SK-N-SH (cell line): ENCODE data around the gene FKBP8. TPM values are rescaled to one million over a fixed set of nuclear protein-coding genes. Genes with fewer than 3 reads are reported as not detected.

Experiments used
- CTCF ChIA-PET: fragments of 300-600, 350-600 bp; formaldehyde crosslinking; extraction: SDS; loops from one replicate; lab custom pipeline; 2021; lab: Yijun Ruan, JAX
- POLR2A ChIA-PET: fragments of 350-600 bp; sonication (Branson Sonifier 250); formaldehyde crosslinking; extraction: SDS; loops from one replicate; lab custom pipeline; 2020; ENCODE audit warnings: antibody characterized with exemption, inconsistent platforms; lab: Yijun Ruan, JAX
- DNase-seq: peaks from one replicate; pipeline ENCODE4 v3.0.0; 2012
- H2AFZ ChIP-seq: fragments of 200-600 bp; sonication (generic); 2 replicates; pipeline ENCODE4 v1.8.1; 2016; ENCODE audit warnings: antibody characterized with exemption, mild to moderate bottlenecking, low read depth
- H3F3A ChIP-seq: fragments of 200-600 bp; sonication (generic); replicated peaks from 2 replicates; pipeline ENCODE3; 2016; ENCODE audit warnings: antibody characterized with exemption, mild to moderate bottlenecking; ENCODE audit not compliant: insufficient read depth
- H3K27ac ChIP-seq, 2 experiments: fragments of 200-500 bp in 1 of 2; fragments of 200-600 bp in 1 of 2; sonication (Bioruptor generic) in 1 of 2; sonication (generic), shearing (Covaris generic) in 1 of 2; 2 replicates each; pipeline versions ENCODE4 v1.5.1 to v1.6.1; 2014 to 2016; ENCODE audit warnings: low read depth in 2 of 2, inconsistent platforms in 1 of 2, low read length in 1 of 2, mild to moderate bottlenecking in 1 of 2, mixed read lengths in 1 of 2
- H3K27me3 ChIP-seq: fragments of 200-600 bp; sonication (generic), shearing (Covaris generic); 2 replicates; pipeline ENCODE4 v1.6.1; 2016; ENCODE audit warnings: mixed run types; ENCODE audit not compliant: insufficient read depth
- H3K36me3 ChIP-seq, 2 experiments: fragments of 200-500 bp in 1 of 2; fragments of 200-600 bp in 1 of 2; sonication (Bioruptor generic) in 1 of 2; sonication (generic) in 1 of 2; replicated peaks in 1 of 2; 2 replicates each; pipeline versions ENCODE3 to v1.5.1; 2014 to 2016; ENCODE audit warnings: low read length in 1 of 2, mild to moderate bottlenecking in 1 of 2; ENCODE audit not compliant: insufficient read depth in 2 of 2, control insufficient read depth in 1 of 2
- H3K4me1 ChIP-seq, 2 experiments: fragments of 200-500 bp in 1 of 2; fragments of 200-600 bp in 1 of 2; sonication (Bioruptor generic) in 1 of 2; sonication (generic), shearing (Covaris generic) in 1 of 2; 2 replicates each; pipeline versions ENCODE4 v1.5.1 to v1.6.1; 2014 to 2016; ENCODE audit warnings: low read depth in 1 of 2, low read length in 1 of 2, mixed run types in 1 of 2; ENCODE audit not compliant: insufficient read depth in 2 of 2, control insufficient read depth in 1 of 2
- H3K4me2 ChIP-seq: fragments of 200-600 bp; sonication (generic), shearing (Covaris generic); 2 replicates; pipeline ENCODE4 v1.6.1; 2017; ENCODE audit warnings: mixed run types
- H3K4me3 ChIP-seq, 2 experiments: fragments of 200-500 bp in 1 of 2; fragments of 200-600 bp in 1 of 2; sonication (Bioruptor generic) in 1 of 2; sonication (generic), shearing (Covaris generic) in 1 of 2; 2 replicates each; pipeline versions ENCODE4 v1.5.1 to v1.8.1; 2014 to 2016; ENCODE audit warnings: low read depth in 2 of 2, inconsistent platforms in 1 of 2, low read length in 1 of 2, mild to moderate bottlenecking in 1 of 2, mixed read lengths in 1 of 2, moderate library complexity in 1 of 2
- H3K79me2 ChIP-seq: fragments of 200-600 bp; sonication (generic); 2 replicates; pipeline ENCODE4 v1.8.1; 2017; ENCODE audit warnings: mild to moderate bottlenecking; ENCODE audit not compliant: insufficient read depth
- H3K9ac ChIP-seq: fragments of 200-600 bp; sonication (generic); 2 replicates; pipeline ENCODE4 v1.6.1; 2017; ENCODE audit warnings: mixed run types
- H3K9me2 ChIP-seq: fragments of 200-600 bp; sonication (generic); 2 replicates; pipeline ENCODE4 v1.6.1; 2017; ENCODE audit warnings: mixed run types
- H3K9me3 ChIP-seq: fragments of 200-600 bp; sonication (generic); 2 replicates; pipeline ENCODE4 v1.6.1; 2017; ENCODE audit warnings: mixed run types, mild to moderate bottlenecking, moderate library complexity
- H4K20me1 ChIP-seq: fragments of 200-600 bp; sonication (generic); 2 replicates; pipeline ENCODE4 v1.6.1; 2017; ENCODE audit warnings: mild to moderate bottlenecking, mixed run types; ENCODE audit not compliant: insufficient read depth
- EP300 ChIP-seq, 2 experiments: IDR thresholded peaks; 2 replicates each; pipeline versions ENCODE4 v1.4.0 to v1.6.1; 2012; ENCODE audit warnings: borderline replicate concordance in 1 of 2, low read depth in 1 of 2, low read length in 1 of 2
- EZH2phosphoT487 ChIP-seq: fragments of 200-600 bp; sonication (generic); IDR thresholded peaks from 2 replicates; pipeline ENCODE4 v1.6.1; 2017; ENCODE audit warnings: low read depth, mixed run types, mild to moderate bottlenecking, antibody characterized with exemption, moderate library complexity, borderline replicate concordance
- FOSL2 ChIP-seq: IDR thresholded peaks from 2 replicates; pipeline ENCODE4 v1.4.0; 2012; ENCODE audit warnings: low read depth, mild to moderate bottlenecking, moderate library complexity, borderline replicate concordance
- FOXJ3 ChIP-seq: sonication (generic); formaldehyde crosslinking; IDR thresholded peaks from 2 replicates; pipeline ENCODE4 v1.5.1; 2020; ENCODE audit warnings: mild to moderate bottlenecking, missing genetic modification reagents
- MXI1 ChIP-seq: IDR thresholded peaks from 2 replicates; pipeline ENCODE4 v1.6.1; 2012; ENCODE audit warnings: mild to moderate bottlenecking, low read depth, low read length, improper control_type of control experiment
- NFIC ChIP-seq: IDR thresholded peaks from 2 replicates; pipeline ENCODE4 v1.4.0; 2012; ENCODE audit warnings: borderline replicate concordance
- RAD21 ChIP-seq: IDR thresholded peaks from 2 replicates; pipeline ENCODE4 v1.6.1; 2012; ENCODE audit warnings: mild to moderate bottlenecking, low read length
- RFX5 ChIP-seq: IDR thresholded peaks from 2 replicates; pipeline ENCODE4 v1.6.1; 2012; ENCODE audit warnings: mild to moderate bottlenecking, improper control_type of control experiment, low read length
- RXRA ChIP-seq: IDR thresholded peaks from 2 replicates; pipeline ENCODE4 v1.4.0; 2012; ENCODE audit warnings: low read depth, mild to moderate bottlenecking, borderline replicate concordance
- SIN3A ChIP-seq: IDR thresholded peaks from 2 replicates; pipeline ENCODE4 v1.6.1; 2012; ENCODE audit warnings: low read depth, mild to moderate bottlenecking, low read length, moderate library complexity, borderline replicate concordance
- SMC3 ChIP-seq: IDR thresholded peaks from 2 replicates; pipeline ENCODE4 v1.6.1; 2012; ENCODE audit warnings: low read depth, low read length, improper control_type of control experiment
- TAF1 ChIP-seq: IDR thresholded peaks from 2 replicates; pipeline ENCODE4 v1.6.1; 2012; ENCODE audit warnings: low read depth, mild to moderate bottlenecking, low read length, moderate library complexity, borderline replicate concordance
- YY1 ChIP-seq: IDR thresholded peaks from 2 replicates; pipeline ENCODE4 v1.4.0; 2012; ENCODE audit warnings: low read depth, mild to moderate bottlenecking
- WGBS: methylation state at CpG from one replicate; pipeline ENCODE4 v1.1.6; 2017; ENCODE audit warnings: low lambda C conversion rate; 5-methylcytosine and 5-hydroxymethylcytosine counted together
- polyA plus RNA-seq, 3 experiments: library from polyadenylated mRNA; depleted of rRNA; stranded (reverse); fragments of >200 nt; gene quantifications; 2 replicates each; pipeline ENCODE4 v1.2.3, GENCODE V29; 2012
- TF ChIP-seq, protein P1 (sequence below): IDR thresholded peaks from 2 replicates; pipeline ENCODE4 v1.4.0; 2012; ENCODE audit warnings: low read depth
- TF ChIP-seq, protein P2 (sequence below): IDR thresholded peaks from 2 replicates; pipeline ENCODE4 v1.6.1; 2012; ENCODE audit warnings: mild to moderate bottlenecking, low read depth, low read length, moderate library complexity
- TF ChIP-seq, protein P3 (sequence below): IDR thresholded peaks from 2 replicates; pipeline ENCODE4 v1.4.0; 2012; ENCODE audit warnings: low read depth, borderline replicate concordance
- TF ChIP-seq, protein P4 (sequence below): fragments of 200-600 bp; sonication (generic); IDR thresholded peaks from 2 replicates; pipeline ENCODE4 v1.6.1; 2017; ENCODE audit warnings: antibody characterized with exemption, mild to moderate bottlenecking, moderate library complexity
- TF ChIP-seq, protein P5 (sequence below): fragments of 150-350 bp; IDR thresholded peaks from 2 replicates; pipeline ENCODE4 v1.6.1; 2016; ENCODE audit warnings: mild to moderate bottlenecking, low read depth, low read length

FKBP8 gene
- polyA plus RNA-seq, 1 of the 3 experiments (the other 2 are of a cell fraction) = 273 TPM

DNA sequence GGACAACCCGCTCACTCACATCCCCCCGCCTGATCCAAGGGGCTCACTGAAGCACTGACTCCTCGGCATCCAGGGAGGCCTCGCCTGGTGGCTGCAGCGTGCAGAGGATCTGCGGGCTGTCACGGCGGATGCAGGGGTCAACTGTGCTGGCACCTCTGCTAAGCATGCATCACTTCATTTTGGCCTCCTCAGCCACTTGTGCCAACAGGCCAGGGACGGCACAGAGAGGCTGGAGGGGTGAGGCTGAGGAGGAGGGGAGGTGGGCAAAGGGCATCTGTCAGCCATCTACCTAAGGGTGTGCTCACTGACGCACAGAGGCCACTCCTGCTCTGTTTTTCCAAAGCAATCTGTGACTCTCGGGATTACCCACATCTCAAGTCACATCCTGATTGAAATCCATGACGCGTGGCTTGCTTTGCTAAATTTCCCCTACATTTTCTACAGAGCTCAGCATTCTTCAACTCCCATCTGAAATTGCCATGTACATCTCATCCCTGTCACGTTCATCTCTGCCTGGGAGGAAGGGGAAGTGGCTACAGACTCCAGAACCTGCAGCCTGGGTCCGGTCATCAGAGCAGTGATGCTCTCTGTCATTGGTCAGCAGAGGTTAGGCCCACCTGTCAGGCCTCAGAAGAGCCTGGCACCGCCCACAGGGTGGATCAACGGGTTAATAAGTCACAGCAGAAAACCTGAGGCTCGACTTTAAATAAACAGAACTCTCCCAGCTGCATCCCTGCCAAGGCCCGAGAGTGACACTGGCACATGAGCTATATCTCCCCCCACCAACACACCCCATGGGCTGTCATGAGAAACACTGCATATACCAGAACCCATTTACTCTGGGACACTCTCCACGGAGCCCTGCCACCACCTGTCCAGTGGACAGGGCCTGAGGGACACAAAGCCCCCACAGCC lies 39.1 kb downstream of the FKBP8 start:
- TF ChIP-seq, protein P1, sequence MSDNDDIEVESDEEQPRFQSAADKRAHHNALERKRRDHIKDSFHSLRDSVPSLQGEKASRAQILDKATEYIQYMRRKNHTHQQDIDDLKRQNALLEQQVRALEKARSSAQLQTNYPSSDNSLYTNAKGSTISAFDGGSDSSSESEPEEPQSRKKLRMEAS = no peak
- TF ChIP-seq MXI1 (no peak), NFIC (no peak), TAF1 (no peak), EZH2phosphoT487 (no peak), SMC3 (no peak), SIN3A (no peak), FOSL2 (no peak), RAD21 (no peak), YY1 (no peak), RXRA (no peak), RFX5 (no peak), FOXJ3 (CRISPR knock-in tag) (no peak), EP300 (IDR thresholded peaks at IDR 0.05; ENCODE audit: borderline replicate concordance in 1 of 2, low read depth in 1 of 2, low read length in 1 of 2) (no peak)
- TF ChIP-seq, protein P2, sequence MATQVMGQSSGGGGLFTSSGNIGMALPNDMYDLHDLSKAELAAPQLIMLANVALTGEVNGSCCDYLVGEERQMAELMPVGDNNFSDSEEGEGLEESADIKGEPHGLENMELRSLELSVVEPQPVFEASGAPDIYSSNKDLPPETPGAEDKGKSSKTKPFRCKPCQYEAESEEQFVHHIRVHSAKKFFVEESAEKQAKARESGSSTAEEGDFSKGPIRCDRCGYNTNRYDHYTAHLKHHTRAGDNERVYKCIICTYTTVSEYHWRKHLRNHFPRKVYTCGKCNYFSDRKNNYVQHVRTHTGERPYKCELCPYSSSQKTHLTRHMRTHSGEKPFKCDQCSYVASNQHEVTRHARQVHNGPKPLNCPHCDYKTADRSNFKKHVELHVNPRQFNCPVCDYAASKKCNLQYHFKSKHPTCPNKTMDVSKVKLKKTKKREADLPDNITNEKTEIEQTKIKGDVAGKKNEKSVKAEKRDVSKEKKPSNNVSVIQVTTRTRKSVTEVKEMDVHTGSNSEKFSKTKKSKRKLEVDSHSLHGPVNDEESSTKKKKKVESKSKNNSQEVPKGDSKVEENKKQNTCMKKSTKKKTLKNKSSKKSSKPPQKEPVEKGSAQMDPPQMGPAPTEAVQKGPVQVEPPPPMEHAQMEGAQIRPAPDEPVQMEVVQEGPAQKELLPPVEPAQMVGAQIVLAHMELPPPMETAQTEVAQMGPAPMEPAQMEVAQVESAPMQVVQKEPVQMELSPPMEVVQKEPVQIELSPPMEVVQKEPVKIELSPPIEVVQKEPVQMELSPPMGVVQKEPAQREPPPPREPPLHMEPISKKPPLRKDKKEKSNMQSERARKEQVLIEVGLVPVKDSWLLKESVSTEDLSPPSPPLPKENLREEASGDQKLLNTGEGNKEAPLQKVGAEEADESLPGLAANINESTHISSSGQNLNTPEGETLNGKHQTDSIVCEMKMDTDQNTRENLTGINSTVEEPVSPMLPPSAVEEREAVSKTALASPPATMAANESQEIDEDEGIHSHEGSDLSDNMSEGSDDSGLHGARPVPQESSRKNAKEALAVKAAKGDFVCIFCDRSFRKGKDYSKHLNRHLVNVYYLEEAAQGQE = no peak
- TF ChIP-seq, protein P3, sequence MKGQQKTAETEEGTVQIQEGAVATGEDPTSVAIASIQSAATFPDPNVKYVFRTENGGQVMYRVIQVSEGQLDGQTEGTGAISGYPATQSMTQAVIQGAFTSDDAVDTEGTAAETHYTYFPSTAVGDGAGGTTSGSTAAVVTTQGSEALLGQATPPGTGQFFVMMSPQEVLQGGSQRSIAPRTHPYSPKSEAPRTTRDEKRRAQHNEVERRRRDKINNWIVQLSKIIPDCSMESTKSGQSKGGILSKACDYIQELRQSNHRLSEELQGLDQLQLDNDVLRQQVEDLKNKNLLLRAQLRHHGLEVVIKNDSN = no peak
- TF ChIP-seq, protein P4, sequence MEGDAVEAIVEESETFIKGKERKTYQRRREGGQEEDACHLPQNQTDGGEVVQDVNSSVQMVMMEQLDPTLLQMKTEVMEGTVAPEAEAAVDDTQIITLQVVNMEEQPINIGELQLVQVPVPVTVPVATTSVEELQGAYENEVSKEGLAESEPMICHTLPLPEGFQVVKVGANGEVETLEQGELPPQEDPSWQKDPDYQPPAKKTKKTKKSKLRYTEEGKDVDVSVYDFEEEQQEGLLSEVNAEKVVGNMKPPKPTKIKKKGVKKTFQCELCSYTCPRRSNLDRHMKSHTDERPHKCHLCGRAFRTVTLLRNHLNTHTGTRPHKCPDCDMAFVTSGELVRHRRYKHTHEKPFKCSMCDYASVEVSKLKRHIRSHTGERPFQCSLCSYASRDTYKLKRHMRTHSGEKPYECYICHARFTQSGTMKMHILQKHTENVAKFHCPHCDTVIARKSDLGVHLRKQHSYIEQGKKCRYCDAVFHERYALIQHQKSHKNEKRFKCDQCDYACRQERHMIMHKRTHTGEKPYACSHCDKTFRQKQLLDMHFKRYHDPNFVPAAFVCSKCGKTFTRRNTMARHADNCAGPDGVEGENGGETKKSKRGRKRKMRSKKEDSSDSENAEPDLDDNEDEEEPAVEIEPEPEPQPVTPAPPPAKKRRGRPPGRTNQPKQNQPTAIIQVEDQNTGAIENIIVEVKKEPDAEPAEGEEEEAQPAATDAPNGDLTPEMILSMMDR = no peak
- TF ChIP-seq, protein P5, sequence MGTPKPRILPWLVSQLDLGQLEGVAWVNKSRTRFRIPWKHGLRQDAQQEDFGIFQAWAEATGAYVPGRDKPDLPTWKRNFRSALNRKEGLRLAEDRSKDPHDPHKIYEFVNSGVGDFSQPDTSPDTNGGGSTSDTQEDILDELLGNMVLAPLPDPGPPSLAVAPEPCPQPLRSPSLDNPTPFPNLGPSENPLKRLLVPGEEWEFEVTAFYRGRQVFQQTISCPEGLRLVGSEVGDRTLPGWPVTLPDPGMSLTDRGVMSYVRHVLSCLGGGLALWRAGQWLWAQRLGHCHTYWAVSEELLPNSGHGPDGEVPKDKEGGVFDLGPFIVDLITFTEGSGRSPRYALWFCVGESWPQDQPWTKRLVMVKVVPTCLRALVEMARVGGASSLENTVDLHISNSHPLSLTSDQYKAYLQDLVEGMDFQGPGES = no peak
- no peak overlapping the region for H3K9ac ChIP-seq
- peaks cover 0 to 75% of the 10 kb centered on the region in 2 experiments; a peak in 1 of 4 replicates for H3K4me1 ChIP-seq
- no peak for DNase-seq
- H3F3A ChIP-seq = no peaks in the 10 kb centered on the region
- H3K27ac ChIP-seq = no peak overlapping the region; a peak in 1 of 4 replicates
- H4K20me1 ChIP-seq = peaks cover 100% of the 10 kb centered on the region
- H3K9me2 ChIP-seq = no peaks in the 10 kb centered on the region
- H2AFZ ChIP-seq = no peak overlapping the region
- H3K9me3 ChIP-seq = no peaks in the 10 kb centered on the region
- no peak overlapping the region for H3K4me3 ChIP-seq
- 86% methylated on average over 17 of the region's 20 CpGs for WGBS
- no peaks in the 10 kb centered on the region for H3K36me3 ChIP-seq
- ChIA-PET CTCF (interaction anchor here (0.8 to 4.2 kb wide), 9 partner anchors 9 to 54 kb away, joined by 3 to 36 read pairs (median 4); partner anchors contain the start of gene ELL), POLR2A (interaction anchor here (0.5 kb wide), 1 partner anchor 10 kb away, joined by 3 read pairs; no protein-coding TSS in a partner anchor)
- H3K27me3 ChIP-seq = no peaks in the 10 kb centered on the region
- H3K79me2 ChIP-seq = peaks cover 96% of the 10 kb centered on the region
- H3K4me2 ChIP-seq = no peak overlapping the region
